Endothelial cell of umbilical vein (primary cell): ENCODE data around the gene OSGIN1. TPM values are rescaled to one million over a fixed set of nuclear protein-coding genes. Genes with fewer than 3 reads are reported as not detected.

ENCODE experiments used
- BruUV-seq: library from RNA; stranded (reverse); fragments of 400-500 nt; replicated peaks from 2 replicates; lab custom pipeline; 2021; lab: Mats Ljungman, UMichigan
- CTCF ChIA-PET: fragments of 300-600, 350-600 bp; sonication (Branson Sonifier 250); formaldehyde crosslinking; loops from one replicate; lab custom pipeline; 2021; ENCODE audit warnings: antibody characterized with exemption, inconsistent platforms; lab: Charles Lee
- POLR2A ChIA-PET: fragments of 300-600, 350-600 bp; sonication (Branson Sonifier 250); formaldehyde crosslinking; loops from one replicate; lab custom pipeline; 2021; ENCODE audit warnings: antibody characterized with exemption, inconsistent platforms; lab: Charles Lee
- DNase-seq: peaks from one replicate; pipeline ENCODE4 v3.0.0-alpha.2; 2011; ENCODE audit warnings: low read depth, low spot score
- FAIRE-seq: peaks from 2 replicates; lab custom pipeline; 2011; peaks lifted over from hg19 to GRCh38; lab: Jason Lieb, UNC
- H2AFZ ChIP-seq: 2 replicates; pipeline ENCODE4 v1.6.0; 2012; ENCODE audit warnings: low read depth, low read length, control low read depth, inconsistent platforms
- H3K27ac ChIP-seq: 2 replicates; pipeline ENCODE4 v1.5.1; 2011; ENCODE audit warnings: low read depth, mild to moderate bottlenecking, control low read depth, low read length, moderate library complexity; ENCODE audit not compliant: insufficient read depth
- H3K27me3 ChIP-seq, 2 experiments: 2 replicates each; pipeline versions ENCODE4 v1.6.0 to v1.6.1; 2011; ENCODE audit warnings: low read length in 2 of 2, mixed read lengths in 1 of 2; ENCODE audit not compliant: control insufficient read depth in 2 of 2, insufficient read depth in 2 of 2
- H3K36me3 ChIP-seq, 2 experiments: 2 replicates in 1 of 2; 3 replicates in 1 of 2; pipeline ENCODE4 v1.5.1; 2011; ENCODE audit warnings: low read length in 2 of 2, mild to moderate bottlenecking in 1 of 2, moderate library complexity in 1 of 2; ENCODE audit not compliant: control insufficient read depth in 2 of 2, insufficient read depth in 2 of 2; ENCODE audit errors: extremely low read depth in 1 of 2
- H3K4me1 ChIP-seq: 3 replicates; pipeline ENCODE4 v1.5.1; 2011; ENCODE audit warnings: mild to moderate bottlenecking, low read length; ENCODE audit not compliant: control insufficient read depth, insufficient read depth; ENCODE audit errors: extremely low read depth
- H3K4me2 ChIP-seq: 2 replicates; pipeline ENCODE4 v1.6.1; 2011; ENCODE audit warnings: low read length, control low read depth, mixed read lengths; ENCODE audit not compliant: insufficient read depth
- H3K4me3 ChIP-seq, 3 experiments: fragments of 200-600 bp in 1 of 3; sonication (generic), shearing (Covaris generic) in 1 of 3; replicated peaks in 1 of 3; 2 replicates each; pipeline ENCODE4 v1.5.1; 2011 to 2016; ENCODE audit warnings: control low read depth in 3 of 3, low read length in 3 of 3, mild to moderate bottlenecking in 2 of 3, inconsistent platforms in 1 of 3, low read depth in 1 of 3, moderate library complexity in 1 of 3; ENCODE audit not compliant: insufficient read depth in 1 of 3
- H3K79me2 ChIP-seq: 2 replicates; pipeline ENCODE4 v1.6.0; 2012; ENCODE audit warnings: low read length, inconsistent platforms; ENCODE audit not compliant: control insufficient read depth, insufficient read depth
- H3K9ac ChIP-seq: replicated peaks from 2 replicates; pipeline ENCODE3; 2011; ENCODE audit warnings: low read length, control low read depth; ENCODE audit not compliant: insufficient read depth; ENCODE audit errors: extremely low read depth
- H3K9me1 ChIP-seq: replicated peaks from 3 replicates; pipeline ENCODE4 v1.6.0; 2011; ENCODE audit warnings: mild to moderate bottlenecking, low read length; ENCODE audit not compliant: control insufficient read depth, insufficient read depth; ENCODE audit errors: extremely low read depth
- H3K9me3 ChIP-seq: replicated peaks from 2 replicates; pipeline ENCODE4 v1.5.1; 2012; ENCODE audit warnings: low read length, inconsistent platforms; ENCODE audit not compliant: control insufficient read depth, insufficient read depth
- H4K20me1 ChIP-seq: replicated peaks from 2 replicates; pipeline ENCODE3; 2011; ENCODE audit warnings: mild to moderate bottlenecking, low read length; ENCODE audit not compliant: control insufficient read depth, insufficient read depth; ENCODE audit errors: extremely low read depth
- CTCF ChIP-seq, 2 donors: IDR thresholded peaks; 1 replicate in 1 of 2; 2 replicates in 1 of 2; pipeline ENCODE4 v1.5.1; 2011; ENCODE audit warnings: low read length in 2 of 2, mild to moderate bottlenecking in 2 of 2, moderate library complexity in 2 of 2, control low read depth in 1 of 2, inconsistent platforms in 1 of 2, low read depth in 1 of 2; ENCODE audit not compliant: insufficient read depth in 1 of 2; ENCODE audit errors: extremely low read depth in 1 of 2
- EZH2 ChIP-seq: IDR thresholded peaks from 2 replicates; pipeline ENCODE4 v1.6.1; 2012; ENCODE audit warnings: borderline replicate concordance, low read depth, mild to moderate bottlenecking, moderate library complexity, low read length, inconsistent platforms; ENCODE audit not compliant: severe bottlenecking
- FOS ChIP-seq: IDR thresholded peaks from 2 replicates; pipeline ENCODE4 v1.6.1; 2011; ENCODE audit warnings: mild to moderate bottlenecking, low read length, moderate library complexity, borderline replicate concordance; ENCODE audit not compliant: insufficient read depth
- GATA2 ChIP-seq: IDR thresholded peaks from 2 replicates; pipeline ENCODE4 v1.7.0; 2011; ENCODE audit warnings: low read depth, mild to moderate bottlenecking, moderate library complexity, mixed read lengths, low read length; ENCODE audit not compliant: insufficient read length, insufficient read depth
- JUN ChIP-seq: IDR thresholded peaks from 2 replicates; pipeline ENCODE4 v1.6.1; 2011; ENCODE audit warnings: borderline replicate concordance, low read depth; ENCODE audit not compliant: insufficient read length, insufficient read depth
- MAX ChIP-seq: IDR thresholded peaks from 2 replicates; pipeline ENCODE4 v1.6.1; 2011; ENCODE audit not compliant: insufficient read depth, insufficient read length
- MYC ChIP-seq: IDR thresholded peaks from one replicate; pipeline ENCODE4 v1.6.1; 2011; ENCODE audit warnings: mild to moderate bottlenecking, low read depth, low read length
- POLR2A ChIP-seq: IDR thresholded peaks from 2 replicates; pipeline ENCODE4 v1.6.1; 2012; ENCODE audit warnings: low read depth, mild to moderate bottlenecking, control low read depth, low read length
- POLR2AphosphoS5 ChIP-seq: IDR thresholded peaks from 2 replicates; pipeline ENCODE4 v1.6.1; 2012; ENCODE audit warnings: low read depth, mild to moderate bottlenecking, control low read depth, low read length, moderate library complexity; ENCODE audit not compliant: insufficient read depth
- dilution Hi-C: fragments of 300-500 bp; cut with MboI; formaldehyde crosslinking; loops from one replicate; pipeline ENCODE4 v1.15.0; 2019; ENCODE audit warnings: low sequenced_read_pairs; ENCODE audit not compliant: extremely low pct_ligation_motif_present
- intact Hi-C: fragments of 100-400 bp; cut with micrococcal nuclease; formaldehyde crosslinking; loops from one replicate; pipeline ENCODE4 v1.10.0; 2022
- polyA plus RNA-seq, 4 experiments: library from polyadenylated mRNA; depleted of rRNA in 3 of 4; stranded (reverse) in 3 of 4; unstranded in 1 of 4; fragments of >200 nt; gene quantifications; 2 replicates each; pipeline versions ENCODE4 v1.2.1 to v1.2.3, GENCODE V29; 2011 to 2012; ENCODE audit warnings: missing spikeins in 1 of 4
- total RNA-seq: library from RNA; stranded (reverse); gene quantifications from 2 replicates; pipeline ENCODE4 v1.2.3, GENCODE V29; 2021

Gene OSGIN1
- total and polyA plus RNA-seq, 2 donors (not counting 3 experiments of a cell fraction or from before 2014, with no cell fraction given): 9.2 to 11.0 TPM

- no peak for FAIRE-seq
- Histone ChIP-seq H4K20me1 (no peaks in the 10 kb centered on the region), H3K4me1 (peaks cover 3% of the 10 kb centered on the region), H3K4me2 (no peak overlapping the region), H3K27ac (no peak overlapping the region), H3K9me3 (no peaks in the 10 kb centered on the region), H3K4me3 (no peak overlapping the region), H3K79me2 (no peaks in the 10 kb centered on the region), H3K36me3 (no peaks in the 10 kb centered on the region), H2AFZ (no peak overlapping the region), H3K9ac (no peak overlapping the region), H3K9me1 (no peaks in the 10 kb centered on the region), H3K27me3 (no peaks in the 10 kb centered on the region)
- no TSS peak for BruUV-seq
- intact Hi-C loops (no loop called here), dilution Hi-C loops (no loop called here)
- no peak for DNase-seq
- ChIA-PET POLR2A (no interaction called here), CTCF (interaction anchor here (1.0 to 1.7 kb wide), 5 partner anchors 9 to 136 kb away, joined by 3 to 6 read pairs (median 4); no protein-coding TSS in a partner anchor)
- TF ChIP-seq CTCF (IDR thresholded peaks at IDR 0.05; ENCODE audit: extremely low read depth in 1 of 2, insufficient read depth in 1 of 2, low read depth in 1 of 2, low read length in 2 of 2): no peak
- TF ChIP-seq JUN: no peak
- no peak for TF ChIP-seq MAX
- no peak for TF ChIP-seq GATA2
- TF ChIP-seq EZH2: no peak
- no peak for TF ChIP-seq POLR2A
- TF ChIP-seq MYC: no peak
- TF ChIP-seq FOS: no peak
- TF ChIP-seq POLR2AphosphoS5: no peak
These were observed 23.1 kb upstream of the OSGIN1 start for GRCh38 chr16:83929811-83930555.
